ENCODE measurements around the gene USP54.

GRCh38 chr10:73625884-73626752, 35.0 kb upstream of the USP54 start:
- no peak for TF ChIP-seq SMC3 (IDR thresholded peaks at IDR 0.05; ENCODE audit: low read depth, low read length)
- TF ChIP-seq, protein P1, sequence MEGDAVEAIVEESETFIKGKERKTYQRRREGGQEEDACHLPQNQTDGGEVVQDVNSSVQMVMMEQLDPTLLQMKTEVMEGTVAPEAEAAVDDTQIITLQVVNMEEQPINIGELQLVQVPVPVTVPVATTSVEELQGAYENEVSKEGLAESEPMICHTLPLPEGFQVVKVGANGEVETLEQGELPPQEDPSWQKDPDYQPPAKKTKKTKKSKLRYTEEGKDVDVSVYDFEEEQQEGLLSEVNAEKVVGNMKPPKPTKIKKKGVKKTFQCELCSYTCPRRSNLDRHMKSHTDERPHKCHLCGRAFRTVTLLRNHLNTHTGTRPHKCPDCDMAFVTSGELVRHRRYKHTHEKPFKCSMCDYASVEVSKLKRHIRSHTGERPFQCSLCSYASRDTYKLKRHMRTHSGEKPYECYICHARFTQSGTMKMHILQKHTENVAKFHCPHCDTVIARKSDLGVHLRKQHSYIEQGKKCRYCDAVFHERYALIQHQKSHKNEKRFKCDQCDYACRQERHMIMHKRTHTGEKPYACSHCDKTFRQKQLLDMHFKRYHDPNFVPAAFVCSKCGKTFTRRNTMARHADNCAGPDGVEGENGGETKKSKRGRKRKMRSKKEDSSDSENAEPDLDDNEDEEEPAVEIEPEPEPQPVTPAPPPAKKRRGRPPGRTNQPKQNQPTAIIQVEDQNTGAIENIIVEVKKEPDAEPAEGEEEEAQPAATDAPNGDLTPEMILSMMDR (IDR thresholded peaks at IDR 0.05) = no peak
- TF ChIP-seq SIN3A (IDR thresholded peaks at IDR 0.05; ENCODE audit: borderline replicate concordance, low read depth, low read length) = peak; percentile 89
- TF ChIP-seq, protein P2, sequence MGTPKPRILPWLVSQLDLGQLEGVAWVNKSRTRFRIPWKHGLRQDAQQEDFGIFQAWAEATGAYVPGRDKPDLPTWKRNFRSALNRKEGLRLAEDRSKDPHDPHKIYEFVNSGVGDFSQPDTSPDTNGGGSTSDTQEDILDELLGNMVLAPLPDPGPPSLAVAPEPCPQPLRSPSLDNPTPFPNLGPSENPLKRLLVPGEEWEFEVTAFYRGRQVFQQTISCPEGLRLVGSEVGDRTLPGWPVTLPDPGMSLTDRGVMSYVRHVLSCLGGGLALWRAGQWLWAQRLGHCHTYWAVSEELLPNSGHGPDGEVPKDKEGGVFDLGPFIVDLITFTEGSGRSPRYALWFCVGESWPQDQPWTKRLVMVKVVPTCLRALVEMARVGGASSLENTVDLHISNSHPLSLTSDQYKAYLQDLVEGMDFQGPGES (IDR thresholded peaks at IDR 0.05; ENCODE audit: low read depth, low read length) = no peak
- no peak for TF ChIP-seq NFIC (IDR thresholded peaks at IDR 0.05; ENCODE audit: borderline replicate concordance)
- no peak for TF ChIP-seq RXRA (IDR thresholded peaks at IDR 0.05; ENCODE audit: borderline replicate concordance, low read depth)
- TF ChIP-seq TCF12 (IDR thresholded peaks at IDR 0.05) = no peak; the same call in 1 of the 2 replicates
